Heart right ventricle (tissue), 16 donors: ENCODE data around the gene CPLX3. TPM values are rescaled to one million over a fixed set of nuclear protein-coding genes. Genes with fewer than 3 reads are reported as not detected.

Experiments used
- ATAC-seq, 8 donors: fragments of 200-7000 bp; cut with Tn5 transposase; one replicate each; pipeline ENCODE4 v1.9.1; 2020; ENCODE audit warnings: mild to moderate bottlenecking in 8 of 8, moderate library complexity in 8 of 8, moderate number of reproducible peaks in 1 of 8
- DNase-seq, 2 donors: peaks; one replicate each; pipeline ENCODE4 v3.0.0-alpha.2; 2020
- H3K27ac ChIP-seq, 10 donors: fragments of 200-600 bp; sonication (generic) in 2 of 10; one replicate each; pipeline versions ENCODE4 v1.5.0 to v1.8.0; 2020 to 2022; ENCODE audit warnings: mild to moderate bottlenecking in 3 of 10
- H3K27me3 ChIP-seq, 7 donors: fragments of 200-600 bp; one replicate each; pipeline ENCODE4 v1.8.0; 2021 to 2022; ENCODE audit warnings: mild to moderate bottlenecking in 2 of 7
- H3K36me3 ChIP-seq, 9 donors: fragments of 200-600 bp; sonication (generic) in 1 of 9; one replicate each; pipeline versions ENCODE4 v1.5.0 to v1.8.0; 2020 to 2022; ENCODE audit warnings: mild to moderate bottlenecking in 2 of 9
- H3K4me1 ChIP-seq, 9 donors: fragments of 200-600 bp; sonication (generic) in 1 of 9; one replicate each; pipeline versions ENCODE4 v1.5.0 to v1.8.0; 2020 to 2022; ENCODE audit warnings: mild to moderate bottlenecking in 4 of 9
- H3K4me3 ChIP-seq, 10 donors: fragments of 200-600 bp; sonication (generic) in 2 of 10; one replicate each; pipeline versions ENCODE4 v1.5.0 to v1.8.0; 2020 to 2022; ENCODE audit warnings: mild to moderate bottlenecking in 7 of 10, moderate library complexity in 2 of 10
- H3K9me3 ChIP-seq, 11 donors: fragments of 200-600 bp in 10 of 11; sonication (generic) in 2 of 11; one replicate each; pipeline versions ENCODE4 v1.5.0 to v1.8.0; 2013 to 2022; ENCODE audit warnings: mild to moderate bottlenecking in 2 of 11, control low read depth in 1 of 11, moderate library complexity in 1 of 11
- WGBS, 2 donors: extraction: QIAGEN DNeasy Blood & Tissue Kit; methylation state at CpG; one replicate each; pipeline ENCODE4 v1.1.7; 2013; ENCODE audit warnings: inconsistent platforms in 1 of 2; 5-methylcytosine and 5-hydroxymethylcytosine counted together
- intact Hi-C, 10 donors: fragments of 100-400 bp; cut with DNase I; formaldehyde crosslinking; loops; one replicate each; pipeline versions ENCODE4 v1.11.1 to v1.14.2; 2022
- polyA plus RNA-seq, 2 donors: library from polyadenylated mRNA; stranded (reverse); fragments of 200-250 nt; gene quantifications; one replicate each; pipeline ENCODE4 v1.2.3, GENCODE V29; 2013
- total RNA-seq, 10 donors: library from RNA; stranded (reverse); fragmentation: NEBNext Ultra II Directional in 3 of 10; extraction: Animal tissue kit (Norgen Biotek cat#: 25700) in 3 of 10; gene quantifications; one replicate each; pipeline versions ENCODE4 v1.2.1 to v1.2.4, GENCODE V29; 2021 to 2023
- TF ChIP-seq, protein P1 (sequence below), 9 donors: fragments of 200-600 bp; sonication (generic) in 2 of 9; IDR thresholded peaks; one replicate each; pipeline versions ENCODE4 v1.5.0 to v1.8.0; 2021 to 2022; ENCODE audit warnings: antibody characterized with exemption in 9 of 9, mild to moderate bottlenecking in 5 of 9, moderate library complexity in 1 of 9
- donor health status: Arrhythmogenic right ventricular cardiomyopathy.
- donor health status: ischemic (EF 13 %, LVEDD 7.1; RV severe dilation, severe dysfunction).
- donor health status: healthy with polysubstance abuse.
- donor health status: DM: no; HTN: yes; CAD: no.
- donor health status: DM: no; HTN: no; CAD: no.
- donor health status: ischemic (EF 25% LVEDD 6.9; RV normal size, moderate dysfunction).
- donor health status: ischemic (EF 25% LVEDD 5.7; RV mildly dilated, moderate dysfunction).
- donor health status: healthy.
- donor health status: DM: yes; HTN: yes; CAD: no.
- donor health status: Ischemic cardiomyopathy.
- donor health status: ischemic (EF 35%, LVEDD 5.7; RV mildly dilated, moderate dysfunction).
- donor health status: nonischemic (EF 11% LVEDD 7.7; RV severe dilation, severe dysfunction).
- donor health status: DM: yes; HTN: yes; CAD: no.
- donor health status: PGD.
- donor health status: ischemic (EF 29% LVEDD 5.4; RV normal size, mild dysfunction).
- donor health status: nonischemic (EF 23%, LVEDD 6.1; RV moderate dilation, normal function).

The CPLX3 gene
- total and polyA plus RNA-seq, 12 donors, result 0.04 to 14.6 (median 1.3) TPM; not detected in 1

DNA sequence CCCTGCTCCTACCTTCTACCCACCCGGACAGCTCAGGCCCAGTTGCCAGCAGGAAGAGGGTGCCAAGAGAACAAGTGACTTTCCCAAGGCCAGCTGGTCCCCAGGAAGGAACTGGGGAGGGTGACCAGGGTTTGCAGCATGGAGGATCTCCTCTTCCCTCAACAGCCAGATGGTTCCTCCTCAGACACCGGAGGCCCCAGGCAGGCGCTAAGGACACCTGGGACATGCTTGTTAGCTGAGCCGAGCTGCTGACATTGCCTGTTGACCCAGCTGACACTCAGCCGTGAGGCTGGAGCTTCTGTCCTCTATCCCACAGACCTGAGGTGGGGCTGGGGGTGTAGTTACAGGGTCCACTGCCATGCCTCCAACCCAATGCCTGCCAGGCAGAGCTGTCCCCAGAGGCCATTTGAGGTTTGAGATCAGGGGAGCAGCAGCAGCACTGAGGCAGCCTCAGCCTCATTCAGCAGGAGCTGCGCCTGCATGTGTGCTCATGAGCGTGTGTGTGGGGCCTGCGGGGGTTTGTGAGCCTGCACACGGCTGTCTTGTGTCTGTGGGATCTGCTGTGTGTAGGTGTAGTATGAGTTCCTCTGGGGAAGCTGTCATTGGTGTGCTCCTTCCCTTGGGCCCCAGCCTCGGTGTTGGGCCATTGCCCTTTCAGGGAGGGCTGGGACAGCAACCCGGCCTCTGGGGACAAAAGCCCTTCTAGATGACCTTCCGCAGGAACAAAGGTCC is 7.1 kb downstream of the CPLX3 start:
- WGBS, 2 donors, result 73 to 81% methylated on average over 12 of the region's 12 CpGs
- intact Hi-C loops, result loop anchor here in 3 of 10 donors (2.0 to 10.0 kb wide), 3 partner anchors 53 to 61 kb away; no protein-coding TSS in a partner anchor
- Histone ChIP-seq H3K9me3 (no peaks in the 10 kb centered on the region), H3K36me3 (peaks cover 0 to 30% (median 5%) of the 10 kb centered on the region in 9 donors), H3K27ac (no peak overlapping the region), H3K4me1 (peaks cover 0 to 20% (median 8%) of the 10 kb centered on the region in 9 donors), H3K27me3 (peaks cover 0 to 6% (median 3%) of the 10 kb centered on the region in 7 donors), H3K4me3 (no peak overlapping the region)
- ATAC-seq (no peak), DNase-seq (no peak)
- TF ChIP-seq, protein P1, sequence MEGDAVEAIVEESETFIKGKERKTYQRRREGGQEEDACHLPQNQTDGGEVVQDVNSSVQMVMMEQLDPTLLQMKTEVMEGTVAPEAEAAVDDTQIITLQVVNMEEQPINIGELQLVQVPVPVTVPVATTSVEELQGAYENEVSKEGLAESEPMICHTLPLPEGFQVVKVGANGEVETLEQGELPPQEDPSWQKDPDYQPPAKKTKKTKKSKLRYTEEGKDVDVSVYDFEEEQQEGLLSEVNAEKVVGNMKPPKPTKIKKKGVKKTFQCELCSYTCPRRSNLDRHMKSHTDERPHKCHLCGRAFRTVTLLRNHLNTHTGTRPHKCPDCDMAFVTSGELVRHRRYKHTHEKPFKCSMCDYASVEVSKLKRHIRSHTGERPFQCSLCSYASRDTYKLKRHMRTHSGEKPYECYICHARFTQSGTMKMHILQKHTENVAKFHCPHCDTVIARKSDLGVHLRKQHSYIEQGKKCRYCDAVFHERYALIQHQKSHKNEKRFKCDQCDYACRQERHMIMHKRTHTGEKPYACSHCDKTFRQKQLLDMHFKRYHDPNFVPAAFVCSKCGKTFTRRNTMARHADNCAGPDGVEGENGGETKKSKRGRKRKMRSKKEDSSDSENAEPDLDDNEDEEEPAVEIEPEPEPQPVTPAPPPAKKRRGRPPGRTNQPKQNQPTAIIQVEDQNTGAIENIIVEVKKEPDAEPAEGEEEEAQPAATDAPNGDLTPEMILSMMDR (IDR thresholded peaks at IDR 0.05), result no peak

DNA sequence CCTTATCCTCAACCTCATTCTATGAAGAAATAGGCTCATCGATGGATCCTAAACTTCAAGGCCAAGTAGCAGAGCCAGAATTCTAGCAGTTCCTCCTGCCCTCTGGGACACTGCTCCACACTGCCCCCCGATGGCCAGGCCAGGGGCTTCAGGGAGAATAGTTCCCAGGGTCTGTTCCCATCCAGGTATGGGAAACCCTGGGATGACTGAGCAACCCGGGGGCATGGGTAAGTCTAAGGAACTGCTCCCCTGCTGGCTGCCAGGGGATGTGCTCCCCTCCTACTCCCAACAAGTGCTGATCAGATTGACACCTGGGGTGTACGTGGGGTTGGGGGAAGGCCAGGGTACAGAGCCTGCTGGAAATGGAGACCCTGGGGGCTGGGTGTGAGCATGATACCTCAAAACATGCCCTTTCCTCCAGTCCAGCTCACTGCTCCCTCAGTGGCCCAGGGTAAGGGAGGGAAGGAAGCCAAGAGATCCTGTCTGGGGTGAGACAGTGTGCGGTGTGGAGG is 8.9 kb downstream of the CPLX3 start:
- no peaks in the 10 kb centered on the region for H3K9me3 ChIP-seq
- ATAC-seq, result peak in 6 of 8 donors; percentile 30 to 51 (median 39)
- WGBS, 2 donors, result 44 to 49% methylated on average over 5 of the region's 5 CpGs

DNA sequence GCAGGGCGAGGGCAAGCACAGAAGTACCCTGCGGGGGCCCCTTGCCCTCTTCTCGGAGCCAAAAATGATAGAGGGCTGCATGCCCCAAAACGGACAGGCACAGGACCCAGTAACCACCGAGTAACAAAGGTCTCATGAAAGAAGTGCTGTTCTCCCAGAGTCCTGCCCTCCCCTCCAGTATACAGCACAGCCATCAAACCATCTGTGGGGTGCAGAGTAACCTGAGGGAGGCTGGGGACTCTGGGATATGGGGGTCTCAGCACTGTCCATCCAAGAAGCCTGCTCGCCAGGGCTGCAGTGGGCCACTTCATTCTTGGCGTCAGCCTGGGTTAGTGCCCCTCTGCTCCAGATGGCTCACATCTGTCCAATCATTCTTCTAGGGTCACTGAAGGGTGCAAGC is 10.4 kb downstream of the CPLX3 start:
- TF ChIP-seq, protein P1 (IDR thresholded peaks at IDR 0.05), result no peak
- Histone ChIP-seq H3K4me1 (peaks cover 2 to 14% (median 4%) of the 10 kb centered on the region in 9 donors), H3K27me3 (no peaks in the 10 kb centered on the region), H3K36me3 (peaks cover 0 to 57% (median 10%) of the 10 kb centered on the region in 9 donors), H3K9me3 (no peaks in the 10 kb centered on the region), H3K27ac (no peak overlapping the region), H3K4me3 (no peak overlapping the region)
- ATAC-seq (no peak), DNase-seq (no peak)
- intact Hi-C loops, result loop anchor here in 2 of 10 donors (5.0 to 10.0 kb wide), 2 partner anchors 62 to 65 kb away; no protein-coding TSS in a partner anchor
- WGBS, 2 donors, result 87 to 90% methylated on average over 7 of the region's 7 CpGs

More for the DNA sequence above, 8.9 kb downstream of the CPLX3 start:
- H3K27me3 ChIP-seq, result no peaks in the 10 kb centered on the region
- H3K4me1 ChIP-seq, result peaks cover 0 to 20% (median 8%) of the 10 kb centered on the region in 9 donors
- intact Hi-C loops, result loop anchor here in 3 of 10 donors (2.0 to 10.0 kb wide), 3 partner anchors 55 to 63 kb away; no protein-coding TSS in a partner anchor
- no peak overlapping the region for H3K27ac ChIP-seq
- peaks cover 0 to 48% (median 9%) of the 10 kb centered on the region in 9 donors for H3K36me3 ChIP-seq
- TF ChIP-seq, protein P1 (IDR thresholded peaks at IDR 0.05), result peak; percentile 53 to 83 (median 76)
- H3K4me3 ChIP-seq, result no peak overlapping the region
- peak; percentile 49 to 69 for DNase-seq

DNA sequence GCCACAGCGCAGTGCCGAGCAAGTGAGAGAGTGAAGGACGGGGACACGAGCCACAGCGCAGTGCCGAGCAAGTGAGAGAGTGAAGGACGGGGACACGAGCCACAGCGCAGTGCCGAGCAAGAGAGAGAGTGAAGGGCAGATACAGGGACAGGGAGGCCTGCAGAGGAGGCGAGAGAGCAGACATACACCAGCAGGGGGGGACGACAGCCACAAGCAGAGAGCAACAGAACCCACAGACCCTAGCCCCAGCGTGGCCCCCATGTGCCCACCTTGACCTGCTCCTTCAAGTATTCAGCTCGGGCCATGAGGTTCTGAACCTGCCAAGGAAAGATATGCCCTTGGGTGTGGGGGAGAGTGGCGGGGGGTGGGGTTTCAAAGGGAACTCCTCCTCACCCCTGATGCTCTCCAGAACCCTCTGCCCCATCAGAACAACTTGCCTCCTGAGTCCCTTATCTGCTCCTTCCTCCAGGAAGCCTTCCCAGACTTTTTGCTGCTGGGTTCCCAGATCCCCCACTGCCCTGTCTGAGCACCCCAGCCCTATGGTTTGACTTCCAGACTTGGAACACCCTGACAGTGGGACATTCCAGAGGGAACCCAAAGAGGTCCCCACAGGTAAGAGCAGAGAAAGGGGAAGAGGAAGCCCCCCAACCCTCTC is 11.2 kb downstream of the CPLX3 start:
- TF ChIP-seq, protein P1 (IDR thresholded peaks at IDR 0.05), result no peak
- peaks cover 0 to 15% (median 10%) of the 10 kb centered on the region in 9 donors for H3K4me1 ChIP-seq
- no peaks in the 10 kb centered on the region for H3K9me3 ChIP-seq
- WGBS, 2 donors, result 71 to 82% methylated on average over 15 of the region's 15 CpGs
- intact Hi-C loops, result loop anchor here in 2 of 10 donors (5.0 to 10.0 kb wide), 2 partner anchors 63 to 65 kb away; no protein-coding TSS in a partner anchor
- no peak overlapping the region for H3K27ac ChIP-seq
- ATAC-seq (no peak), DNase-seq (no peak)
- H3K27me3 ChIP-seq, result no peaks in the 10 kb centered on the region
- H3K36me3 ChIP-seq, result peaks cover 0 to 57% (median 10%) of the 10 kb centered on the region in 9 donors
- H3K4me3 ChIP-seq, result no peak overlapping the region
